NCI-H526 treated with DMSO at 0.1 percent for 48 hours (cell line): Measurements from ENCODE around the gene ADD1.

ENCODE experiments used
- DNase-seq: peaks from one replicate; lab custom pipeline; 2025; lab: John Stamatoyannopoulos, UW

The ADD1 gene

DNA sequence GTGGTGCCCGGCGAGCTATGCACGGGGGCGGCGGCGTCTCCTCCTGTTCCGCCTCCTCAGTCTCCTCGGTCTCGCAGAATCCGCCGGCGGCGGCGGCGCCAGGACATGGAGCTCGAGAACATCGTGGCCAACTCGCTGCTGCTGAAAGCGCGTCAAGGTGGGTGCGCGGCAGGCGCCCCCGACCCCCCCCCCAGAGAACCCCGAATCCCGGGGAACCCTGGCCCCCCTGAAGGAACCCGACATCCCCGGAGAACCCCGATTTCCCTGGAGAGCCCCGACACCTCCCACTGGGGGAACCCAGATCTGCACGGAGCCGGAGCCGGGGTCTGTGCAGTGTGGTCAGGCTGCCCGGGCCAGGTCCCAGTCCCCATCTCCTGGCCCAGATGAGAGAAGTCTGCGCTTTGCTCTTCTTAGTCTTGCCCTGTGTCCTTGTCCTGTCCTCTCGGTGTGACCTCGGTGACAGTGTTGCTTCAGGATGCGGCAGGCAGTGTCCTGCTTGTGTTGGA, 120.4 kb downstream of the ADD1 start:
- no peak for DNase-seq

DNA sequence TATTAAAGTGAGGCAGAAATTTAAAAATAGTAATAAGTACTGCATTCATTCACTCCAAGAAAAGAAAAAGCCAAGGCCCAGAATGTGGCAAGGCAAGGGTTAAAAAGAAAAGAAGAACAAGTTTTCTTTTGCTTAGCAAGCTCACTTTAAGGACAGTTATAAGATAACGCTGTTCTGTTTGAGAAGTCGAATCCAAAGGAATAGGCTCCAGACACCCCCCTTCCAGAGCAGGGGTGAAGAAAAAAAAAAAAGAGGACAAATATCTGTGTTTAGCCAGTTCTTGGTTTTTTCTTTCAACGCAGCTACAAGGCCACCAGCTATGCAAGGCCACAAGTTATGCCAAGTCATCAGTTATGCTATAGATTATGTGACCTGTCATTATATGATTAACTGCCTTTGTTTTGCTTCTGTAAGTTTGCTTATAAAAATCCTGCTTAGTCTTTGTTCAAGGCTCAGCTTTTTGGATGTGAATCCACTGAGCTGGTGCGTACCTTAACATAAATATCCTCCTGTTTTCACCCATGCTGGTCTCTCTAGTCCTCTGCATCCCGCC, 121.1 kb downstream of the ADD1 start:
- no peak for DNase-seq

DNA sequence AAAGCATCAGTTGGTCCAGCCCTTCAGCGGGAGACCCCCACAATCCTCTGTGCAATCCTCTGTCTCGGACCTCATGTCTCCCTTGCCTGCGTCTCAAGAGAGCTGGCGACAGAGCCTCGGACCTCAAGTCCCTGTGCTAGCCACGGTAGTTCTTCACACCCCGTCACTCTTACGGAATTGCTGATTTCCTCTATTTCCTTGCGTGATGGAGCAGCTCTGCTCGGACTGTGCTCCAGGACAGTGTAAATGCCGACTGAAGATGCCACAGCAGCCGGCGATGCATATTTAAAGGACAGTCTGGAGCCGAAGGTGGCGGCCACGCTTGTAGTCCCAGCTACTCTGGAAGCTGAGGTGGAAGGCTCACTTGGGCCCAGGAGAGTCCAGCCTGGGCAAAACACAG, 121.6 kb downstream of the ADD1 start:
- no peak for DNase-seq

DNA sequence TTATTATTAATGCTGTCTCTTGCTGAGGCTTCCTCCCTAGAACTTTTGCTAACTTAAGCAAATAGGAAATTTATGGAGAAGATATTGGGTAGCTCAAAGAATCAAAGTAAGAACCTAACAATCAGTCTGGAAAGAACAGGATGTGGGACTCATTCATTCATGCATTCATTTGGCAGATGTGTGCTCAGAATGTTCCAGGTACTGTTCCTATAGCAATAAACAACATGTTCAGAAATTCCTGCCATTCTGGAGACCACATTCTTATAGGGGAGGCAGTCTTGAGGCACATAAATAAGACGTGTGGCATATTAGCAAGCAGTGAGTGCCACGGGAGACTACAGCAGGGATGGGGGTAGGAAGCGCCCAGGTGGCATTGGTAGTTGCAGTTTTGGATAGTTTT, 124.7 kb downstream of the ADD1 start:
- DNase-seq = no peak

DNA sequence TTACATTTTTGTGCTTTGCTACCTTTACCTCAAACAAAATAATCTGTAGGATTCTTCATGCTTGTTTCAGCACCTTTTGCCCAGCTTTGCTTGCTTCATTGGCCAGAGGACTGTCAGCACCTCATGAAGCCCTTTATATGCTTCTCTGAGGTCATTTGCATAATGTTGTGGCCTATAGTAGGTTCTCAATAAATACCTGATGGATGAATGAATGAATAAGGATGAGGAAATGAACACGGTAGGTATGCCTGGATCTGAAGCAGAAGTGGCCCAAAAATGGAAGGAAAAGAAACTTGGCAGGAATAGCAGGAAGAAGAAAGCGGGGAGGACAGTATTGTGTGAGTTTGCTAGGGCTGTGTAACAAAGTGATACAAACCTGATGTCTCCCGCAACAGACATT, 127.6 kb downstream of the ADD1 start:
- no peak for DNase-seq

DNA sequence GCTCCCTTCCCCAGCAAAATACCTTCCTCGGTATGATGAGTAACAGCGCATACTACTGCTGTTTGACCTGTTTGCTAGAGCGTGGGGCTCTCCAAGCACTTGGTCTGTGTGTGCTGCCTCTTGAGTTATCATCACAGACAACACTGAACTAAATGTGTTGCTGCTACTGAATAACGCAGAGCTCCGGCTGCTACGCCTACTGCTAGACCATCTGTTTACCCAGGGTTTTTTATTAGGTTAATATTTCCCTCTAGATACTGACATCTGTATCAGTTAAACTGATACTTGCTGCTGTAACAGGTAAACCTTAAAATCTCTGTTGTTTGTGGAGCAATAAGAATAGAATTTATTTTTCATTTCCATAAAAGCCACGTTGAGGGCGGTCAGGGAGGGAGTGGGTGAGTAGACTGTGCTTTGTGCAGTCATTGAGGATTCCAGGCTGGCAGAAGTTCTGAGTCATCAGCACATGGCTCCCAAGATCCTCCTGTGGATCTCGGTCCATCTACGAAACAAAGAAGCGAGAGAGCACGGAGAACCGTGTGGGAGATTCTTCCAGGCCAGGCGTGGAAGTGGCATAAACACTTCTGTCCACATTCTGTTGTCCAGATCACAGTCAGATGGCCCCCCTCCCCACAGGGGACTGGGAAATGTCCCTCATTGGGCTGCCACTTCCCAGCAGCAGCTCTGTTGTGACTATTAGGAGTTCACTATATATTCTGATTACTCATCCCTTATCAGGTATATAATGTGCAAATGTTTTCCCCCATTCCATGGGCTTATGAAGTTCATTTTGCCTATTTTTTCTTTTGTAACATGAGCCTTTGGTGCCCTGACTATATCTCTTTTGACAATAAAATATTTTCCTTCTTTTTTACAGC, 133.8 kb downstream of the ADD1 start:
- no peak for DNase-seq
